PFSK-1 (cell line): ENCODE measurements around the gene FADD.

ENCODE experiments used
- FOXP2 ChIP-seq: optimal IDR thresholded peaks from 2 replicates; pipeline ENCODE3; 2011; ENCODE audit warnings: borderline replicate concordance, control low read depth, inconsistent platforms; ENCODE audit not compliant: insufficient read depth; ENCODE audit errors: extremely low read length, extremely low read depth
- POLR2AphosphoS5 ChIP-seq: IDR thresholded peaks from 2 replicates; pipeline ENCODE4 v1.6.1; 2012; ENCODE audit warnings: low read depth, mild to moderate bottlenecking, control low read depth, low read length, moderate library complexity
- REST ChIP-seq, 2 experiments: IDR thresholded peaks; 2 replicates each; pipeline versions ENCODE4 v1.6.1 to v1.8.0; 2011 to 2012; ENCODE audit warnings: low read depth in 2 of 2, low read length in 2 of 2, control low read depth in 1 of 2, inconsistent platforms in 1 of 2, mild to moderate bottlenecking in 1 of 2, moderate library complexity in 1 of 2; ENCODE audit not compliant: insufficient read depth in 1 of 2
- SIN3A ChIP-seq: IDR thresholded peaks from 2 replicates; pipeline ENCODE4 v1.6.1; 2012; ENCODE audit warnings: mild to moderate bottlenecking, low read length, moderate library complexity, borderline replicate concordance; ENCODE audit not compliant: insufficient read depth
- TAF1 ChIP-seq: IDR thresholded peaks from 2 replicates; pipeline ENCODE4 v1.6.1; 2012; ENCODE audit warnings: low read length, control low read depth, borderline replicate concordance; ENCODE audit not compliant: insufficient read depth

Gene FADD

GRCh38 chr11:70159627-70160570 lies 43.2 kb upstream of the FADD start:
- TF ChIP-seq POLR2AphosphoS5 (no peak), SIN3A (no peak), REST (IDR thresholded peaks at IDR 0.05; ENCODE audit: insufficient read depth in 1 of 2, low read depth in 2 of 2, low read length in 2 of 2) (no peak), FOXP2 (no peak), TAF1 (no peak)

GRCh38 chr11:70161043-70161625 lies 42.0 kb upstream of the FADD start:
- TF ChIP-seq SIN3A: no peak
- no peak for TF ChIP-seq REST (IDR thresholded peaks at IDR 0.05; ENCODE audit: insufficient read depth in 1 of 2, low read depth in 2 of 2, low read length in 2 of 2)
- TF ChIP-seq FOXP2: no peak
- TF ChIP-seq TAF1: no peak
- no peak for TF ChIP-seq POLR2AphosphoS5

- TF ChIP-seq REST (IDR thresholded peaks at IDR 0.05; ENCODE audit: insufficient read depth in 1 of 2, low read depth in 2 of 2, low read length in 2 of 2) (no peak), FOXP2 (no peak), TAF1 (no peak), SIN3A (no peak), POLR2AphosphoS5 (no peak)
Observed at GRCh38 chr11:70164705-70165104, 38.4 kb upstream of the FADD start.

GRCh38 chr11:70167120-70167519 lies 36.0 kb upstream of the FADD start:
- TF ChIP-seq TAF1 (no peak), SIN3A (no peak), REST (IDR thresholded peaks at IDR 0.05; ENCODE audit: insufficient read depth in 1 of 2, low read depth in 2 of 2, low read length in 2 of 2) (no peak), POLR2AphosphoS5 (no peak), FOXP2 (no peak)
